ENCODE data around the gene ARHGEF28.

- TF ChIP-seq CTCF (IDR thresholded peaks at IDR 0.05) (no peak), EZH2 (IDR thresholded peaks at IDR 0.05; ENCODE audit: borderline replicate concordance, insufficient read depth, low read depth, low read length, poor library complexity, severe bottlenecking) (no peak)
Observed at GRCh38 chr5:73777192-73777591, 151.2 kb downstream of the ARHGEF28 start.

Measured in B cell (primary cell).